ENCODE data around the gene HDAC4.

DNA sequence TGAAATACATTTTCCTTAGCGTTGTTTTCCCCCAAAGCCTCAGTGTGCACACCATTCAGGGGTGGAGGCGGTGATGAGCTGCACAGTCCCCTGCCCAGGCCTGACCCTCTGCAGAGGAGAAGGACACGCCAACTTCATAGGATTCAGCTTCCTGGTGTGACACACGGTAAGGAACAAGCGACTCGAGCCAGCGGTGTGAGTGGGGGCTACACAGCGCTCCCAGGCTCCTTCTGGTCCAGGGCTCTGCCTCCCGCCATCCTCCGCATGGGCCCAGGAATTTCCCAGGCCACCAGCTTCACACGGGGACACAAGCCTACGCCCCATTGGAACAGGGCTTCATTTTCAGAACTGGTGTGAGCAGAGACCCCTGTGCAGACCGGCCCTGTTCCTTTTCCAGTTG lies 272.1 kb downstream of the HDAC4 start:
- TF ChIP-seq TAF1 (IDR thresholded peaks at IDR 0.05; ENCODE audit: low read depth) = no peak
- TF ChIP-seq NFIC (IDR thresholded peaks at IDR 0.05) = no peak
- TF ChIP-seq EP300 (IDR thresholded peaks at IDR 0.05; ENCODE audit: borderline replicate concordance) = no peak
- no peak for TF ChIP-seq ZBTB7A (IDR thresholded peaks at IDR 0.05; ENCODE audit: low read depth)
- TF ChIP-seq YY1 (IDR thresholded peaks at IDR 0.05; ENCODE audit: low read depth) = no peak
- no peak for TF ChIP-seq RAD21 (IDR thresholded peaks at IDR 0.05; ENCODE audit: low read depth)
- TF ChIP-seq, protein P1, sequence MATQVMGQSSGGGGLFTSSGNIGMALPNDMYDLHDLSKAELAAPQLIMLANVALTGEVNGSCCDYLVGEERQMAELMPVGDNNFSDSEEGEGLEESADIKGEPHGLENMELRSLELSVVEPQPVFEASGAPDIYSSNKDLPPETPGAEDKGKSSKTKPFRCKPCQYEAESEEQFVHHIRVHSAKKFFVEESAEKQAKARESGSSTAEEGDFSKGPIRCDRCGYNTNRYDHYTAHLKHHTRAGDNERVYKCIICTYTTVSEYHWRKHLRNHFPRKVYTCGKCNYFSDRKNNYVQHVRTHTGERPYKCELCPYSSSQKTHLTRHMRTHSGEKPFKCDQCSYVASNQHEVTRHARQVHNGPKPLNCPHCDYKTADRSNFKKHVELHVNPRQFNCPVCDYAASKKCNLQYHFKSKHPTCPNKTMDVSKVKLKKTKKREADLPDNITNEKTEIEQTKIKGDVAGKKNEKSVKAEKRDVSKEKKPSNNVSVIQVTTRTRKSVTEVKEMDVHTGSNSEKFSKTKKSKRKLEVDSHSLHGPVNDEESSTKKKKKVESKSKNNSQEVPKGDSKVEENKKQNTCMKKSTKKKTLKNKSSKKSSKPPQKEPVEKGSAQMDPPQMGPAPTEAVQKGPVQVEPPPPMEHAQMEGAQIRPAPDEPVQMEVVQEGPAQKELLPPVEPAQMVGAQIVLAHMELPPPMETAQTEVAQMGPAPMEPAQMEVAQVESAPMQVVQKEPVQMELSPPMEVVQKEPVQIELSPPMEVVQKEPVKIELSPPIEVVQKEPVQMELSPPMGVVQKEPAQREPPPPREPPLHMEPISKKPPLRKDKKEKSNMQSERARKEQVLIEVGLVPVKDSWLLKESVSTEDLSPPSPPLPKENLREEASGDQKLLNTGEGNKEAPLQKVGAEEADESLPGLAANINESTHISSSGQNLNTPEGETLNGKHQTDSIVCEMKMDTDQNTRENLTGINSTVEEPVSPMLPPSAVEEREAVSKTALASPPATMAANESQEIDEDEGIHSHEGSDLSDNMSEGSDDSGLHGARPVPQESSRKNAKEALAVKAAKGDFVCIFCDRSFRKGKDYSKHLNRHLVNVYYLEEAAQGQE (IDR thresholded peaks at IDR 0.05; ENCODE audit: low read depth) = no peak
- no peak for TF ChIP-seq CEBPB (IDR thresholded peaks at IDR 0.05)
- TF ChIP-seq TCF12 (IDR thresholded peaks at IDR 0.05; ENCODE audit: low read depth) = no peak
- TF ChIP-seq CREB1 (IDR thresholded peaks at IDR 0.05; ENCODE audit: low read depth) = no peak
- TF ChIP-seq FOXM1 (IDR thresholded peaks at IDR 0.05; ENCODE audit: borderline replicate concordance, low read depth) = no peak
- TF ChIP-seq EGR1 (IDR thresholded peaks at IDR 0.05) = no peak
- TF ChIP-seq, protein P2, sequence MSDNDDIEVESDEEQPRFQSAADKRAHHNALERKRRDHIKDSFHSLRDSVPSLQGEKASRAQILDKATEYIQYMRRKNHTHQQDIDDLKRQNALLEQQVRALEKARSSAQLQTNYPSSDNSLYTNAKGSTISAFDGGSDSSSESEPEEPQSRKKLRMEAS (IDR thresholded peaks at IDR 0.05) = no peak
- TF ChIP-seq, protein P3, sequence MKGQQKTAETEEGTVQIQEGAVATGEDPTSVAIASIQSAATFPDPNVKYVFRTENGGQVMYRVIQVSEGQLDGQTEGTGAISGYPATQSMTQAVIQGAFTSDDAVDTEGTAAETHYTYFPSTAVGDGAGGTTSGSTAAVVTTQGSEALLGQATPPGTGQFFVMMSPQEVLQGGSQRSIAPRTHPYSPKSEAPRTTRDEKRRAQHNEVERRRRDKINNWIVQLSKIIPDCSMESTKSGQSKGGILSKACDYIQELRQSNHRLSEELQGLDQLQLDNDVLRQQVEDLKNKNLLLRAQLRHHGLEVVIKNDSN (IDR thresholded peaks at IDR 0.05) = no peak

Data from Ishikawa (cell line).